Cerebellar cortex (tissue), 1 donor: ENCODE results near the gene NPFFR1.
"Not testable (repeated sequence)": the region's sequence is repeated elsewhere in the genome, so short reads cannot be mapped to it uniquely, and the experiment has no call there.

Experiments
- DNase-seq: peaks from one replicate; pipeline ENCODE4 v3.0.0-alpha.2; 2015; ENCODE audit warnings: low spot score

NPFFR1 gene

GRCh38 chr10:70255329-70256299 is 28.2 kb downstream of the NPFFR1 start:
- no peak for DNase-seq

GRCh38 chr10:70254778-70255328 is 29.0 kb downstream of the NPFFR1 start:
- DNase-seq: no peak

GRCh38 chr10:70253878-70254765 is 29.7 kb downstream of the NPFFR1 start:
- no peak for DNase-seq

DNA sequence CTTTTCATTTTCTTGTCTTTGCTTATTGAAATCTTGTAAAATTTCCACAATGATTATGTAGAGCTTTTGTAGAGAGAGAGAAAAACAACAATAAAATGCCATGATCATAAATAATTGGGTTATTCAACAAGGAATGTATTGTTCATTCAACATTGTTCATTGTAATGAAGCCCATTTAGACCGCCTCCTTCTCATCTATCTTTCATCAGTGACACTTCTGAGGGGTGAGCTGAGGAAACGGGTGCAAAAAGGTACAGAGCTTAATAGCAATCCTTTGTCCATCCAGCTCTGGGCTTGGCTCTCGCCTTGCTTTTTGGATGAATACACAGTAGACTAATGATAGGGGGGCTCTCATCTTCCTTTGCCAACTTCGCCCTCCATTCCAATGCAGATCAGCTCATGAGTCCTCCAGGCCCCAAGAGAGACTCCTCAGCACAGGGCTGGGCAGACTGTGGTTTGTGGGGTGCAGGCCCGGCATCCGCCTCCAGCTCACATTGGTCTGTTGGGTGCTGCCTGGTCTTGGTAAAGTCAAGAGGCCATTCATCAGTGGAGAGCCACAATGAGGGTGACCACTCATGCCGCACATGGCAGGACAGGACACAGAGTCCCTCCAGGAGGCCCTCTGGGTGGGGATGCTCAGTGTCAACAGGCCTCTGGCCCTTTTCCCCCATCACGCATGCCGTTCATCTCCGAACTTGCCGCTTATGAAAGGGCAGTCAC is 32.7 kb downstream of the NPFFR1 start:
- DNase-seq: no peak

- no peak for DNase-seq
Observed at GRCh38 chr10:70247360-70247759, 36.4 kb downstream of the NPFFR1 start.

DNA sequence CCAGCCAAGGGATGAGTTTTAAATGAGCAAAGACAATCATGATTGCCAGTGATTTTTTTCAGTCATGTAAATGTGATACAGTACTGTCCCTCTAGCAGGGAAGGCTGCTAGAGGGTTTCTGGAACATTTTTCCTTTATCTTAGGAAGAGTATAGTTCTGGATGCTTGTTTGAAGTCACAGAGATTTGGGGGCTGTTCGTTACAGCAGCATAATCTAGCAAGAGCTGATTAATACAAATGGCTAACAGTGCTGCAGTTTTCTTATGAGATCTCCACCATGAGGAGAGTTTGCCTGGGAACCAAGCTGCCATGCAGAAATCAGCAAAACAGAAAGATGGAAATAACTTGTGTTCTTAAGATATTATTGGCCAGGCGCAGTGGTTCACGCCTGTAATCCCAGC is 42.7 kb downstream of the NPFFR1 start:
- DNase-seq: no peak

DNA sequence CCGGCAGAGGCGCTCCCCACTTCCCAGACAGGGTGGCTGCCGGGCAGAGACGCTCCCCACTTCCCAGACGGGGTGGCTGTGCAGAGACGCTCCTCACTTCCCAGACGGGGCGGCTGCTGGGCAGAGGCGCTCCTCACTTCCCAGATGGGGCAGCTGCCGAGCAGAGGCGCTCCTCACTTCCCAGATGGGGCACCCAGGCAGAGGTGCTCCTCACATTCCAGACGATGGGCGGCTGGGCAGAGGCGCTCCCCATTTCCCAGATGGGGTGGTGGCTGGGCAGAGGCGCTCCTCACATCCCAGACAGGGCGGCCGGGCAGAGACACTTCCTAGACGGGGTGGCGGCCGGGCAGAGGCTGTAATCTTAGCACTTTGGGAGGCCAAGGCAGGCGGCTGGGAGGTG is 43.8 kb downstream of the NPFFR1 start:
- DNase-seq: not testable (repeated sequence)

DNA sequence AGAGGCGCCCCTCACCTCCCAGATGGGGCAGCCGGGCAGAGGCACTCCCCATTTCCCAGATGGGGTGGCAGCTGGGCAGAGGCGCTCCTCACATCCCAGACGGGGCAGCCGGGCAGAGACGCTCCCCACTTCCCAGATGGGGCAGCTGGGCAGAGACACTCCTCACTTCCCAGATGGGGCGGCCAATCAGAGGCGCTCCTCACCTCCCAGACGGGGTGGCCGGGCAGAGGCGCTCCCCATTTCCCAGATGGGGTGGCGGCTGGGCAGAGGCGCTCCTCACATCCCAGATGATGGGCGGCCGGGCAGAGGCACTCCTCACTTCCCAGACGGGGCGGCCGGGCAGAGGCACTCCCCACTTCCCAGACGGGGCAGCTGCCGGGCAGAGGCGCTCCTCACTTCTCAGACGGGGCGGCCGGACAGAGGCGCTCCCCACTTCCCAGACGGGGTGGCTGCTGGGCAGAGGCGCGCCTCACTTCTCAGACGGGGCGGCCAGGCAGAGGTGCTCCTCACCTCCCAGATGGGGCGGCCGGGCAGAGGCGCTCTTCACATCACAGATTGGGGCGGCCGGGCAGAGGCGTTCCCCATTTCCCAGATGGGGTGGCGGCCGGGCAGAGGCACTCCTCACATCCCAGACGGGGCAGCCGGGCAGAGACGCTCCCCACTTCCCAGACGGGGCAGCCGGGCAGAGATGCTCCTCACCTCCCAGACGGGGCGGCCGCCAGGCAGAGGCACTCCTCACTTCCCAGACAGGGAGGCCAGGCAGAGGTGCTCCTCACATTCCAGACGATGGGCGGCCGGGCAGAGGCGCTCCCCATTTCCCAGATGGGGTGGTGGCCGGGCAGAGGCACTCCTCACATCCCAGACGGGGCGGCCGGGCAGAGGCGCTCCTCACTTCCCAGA is 44.5 kb downstream of the NPFFR1 start:
- not testable (repeated sequence) for DNase-seq

GRCh38 chr10:70237958-70238536 is 45.8 kb downstream of the NPFFR1 start:
- not testable (repeated sequence) for DNase-seq

GRCh38 chr10:70234668-70235447 is 48.9 kb downstream of the NPFFR1 start:
- DNase-seq: no peak

- DNase-seq: no peak
Observed at GRCh38 chr10:70233939-70234300, 49.9 kb downstream of the NPFFR1 start.

DNA sequence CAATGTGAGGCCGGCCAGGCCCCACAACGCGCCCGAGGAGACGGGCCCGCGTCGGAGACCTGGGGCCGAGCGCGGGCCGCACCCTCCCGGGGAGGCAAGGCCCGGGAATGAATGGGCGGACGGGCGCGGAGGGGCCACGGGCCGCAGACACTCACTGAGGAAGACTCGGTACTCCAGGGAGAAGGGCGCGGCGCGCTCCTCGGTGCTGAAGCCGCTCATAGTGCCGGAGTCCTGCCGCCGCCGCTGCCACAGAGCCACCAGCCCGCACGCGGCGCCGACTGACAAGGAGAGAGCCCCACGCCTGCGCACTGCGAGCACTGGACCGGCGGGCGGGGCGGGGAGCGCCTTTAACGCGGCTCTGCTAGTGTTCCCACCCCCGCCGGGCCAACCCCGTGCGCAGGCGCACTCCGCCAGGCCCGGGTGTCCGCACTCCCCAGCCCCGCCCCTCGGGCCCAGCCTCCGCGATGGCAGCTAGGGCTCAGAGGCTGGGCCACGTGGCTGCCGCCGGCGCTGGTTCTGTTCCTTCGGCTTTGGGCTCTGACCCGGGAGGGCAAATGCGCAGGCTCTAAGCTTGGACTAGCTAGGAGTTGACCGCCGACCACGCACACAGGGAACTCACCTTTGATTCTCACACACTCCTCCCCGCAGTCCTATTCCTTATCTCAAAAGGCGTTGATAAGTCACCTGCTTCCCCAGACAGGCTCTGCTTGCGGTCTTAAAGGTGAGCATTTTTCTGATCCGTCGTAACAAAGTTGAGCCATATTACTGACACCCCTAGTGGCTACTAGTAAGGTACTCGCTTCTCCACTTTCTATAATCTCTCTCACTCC is 50.5 kb downstream of the NPFFR1 start, which contains the start of gene PPA1:
PPA1 (minus strand) TSS at position 321 of the 830 bp plus-strand sequence; CDS start at position 219, 102 bp downstream.
- DNase-seq: peak; percentile 96

DNA sequence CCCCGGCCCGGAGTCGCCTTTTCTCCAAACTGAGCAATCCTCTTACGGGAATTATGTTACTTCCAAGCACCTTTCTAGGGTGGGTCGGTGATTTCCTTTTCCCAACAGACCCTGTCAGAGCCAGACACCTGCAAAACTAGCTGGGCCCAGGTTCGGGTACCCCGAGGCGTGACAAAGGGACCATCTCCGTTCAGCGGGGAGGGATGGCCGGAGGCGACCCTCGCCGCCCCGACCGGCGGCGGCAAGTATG is 51.0 kb downstream of the NPFFR1 start:
- no peak for DNase-seq

- DNase-seq: peak; percentile 67
Observed at GRCh38 chr10:70232155-70232858, 51.5 kb downstream of the NPFFR1 start.

DNA sequence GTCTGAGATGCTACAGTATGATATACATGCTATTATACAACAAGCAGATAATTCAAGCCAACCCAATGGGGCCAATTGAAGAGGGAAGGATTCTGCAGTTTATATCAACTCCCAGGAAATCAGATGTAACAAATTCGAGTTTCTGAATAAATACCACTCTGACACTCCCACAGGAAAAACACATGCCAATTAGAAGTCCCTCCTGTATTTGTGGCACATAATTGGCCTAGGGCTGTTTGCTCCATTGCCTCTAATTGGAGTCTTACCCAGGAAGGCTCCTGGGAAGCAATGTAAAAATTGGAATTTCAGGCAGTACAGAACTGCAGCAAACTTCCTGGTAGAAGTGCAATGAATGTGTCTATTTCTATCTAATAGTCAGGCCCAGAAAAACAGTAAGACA is 55.3 kb downstream of the NPFFR1 start:
- DNase-seq: no peak

DNA sequence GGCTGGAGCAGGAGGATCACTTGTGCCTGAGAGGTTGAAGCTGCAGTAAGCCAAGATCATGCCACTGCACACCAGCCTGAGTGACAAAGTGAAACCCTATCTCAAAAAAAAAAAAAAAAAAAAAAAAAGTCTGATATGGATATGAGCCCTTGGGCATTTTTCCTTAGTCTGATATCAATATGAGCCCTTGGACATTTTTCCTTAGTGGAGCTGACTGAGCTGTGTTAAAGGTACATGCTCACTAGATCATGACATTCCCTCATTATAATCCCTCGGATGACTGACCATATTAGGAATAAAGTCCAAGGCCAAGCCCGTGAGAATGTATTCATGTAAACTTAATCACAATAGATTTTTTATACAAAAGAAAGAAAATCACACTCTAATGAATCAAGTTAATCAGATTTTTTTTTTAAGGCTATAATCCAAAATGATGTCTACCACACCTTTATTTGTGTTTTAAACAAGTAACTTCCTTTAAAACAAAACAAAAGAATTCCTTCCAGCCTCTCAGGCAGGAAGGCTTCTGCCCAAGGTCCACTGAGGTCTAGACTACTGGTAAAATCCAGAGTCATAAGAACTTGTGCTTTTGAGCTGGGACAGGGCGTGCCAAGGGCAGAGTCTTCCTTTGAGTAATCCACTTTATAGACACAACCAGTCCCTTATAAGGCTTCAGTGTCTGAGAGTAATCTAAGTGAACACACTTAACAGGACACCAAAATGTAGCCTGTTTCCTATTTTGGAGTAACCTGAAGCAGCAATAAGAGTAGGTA is 56.1 kb downstream of the NPFFR1 start:
- DNase-seq: peak; percentile 47

- no peak for DNase-seq
Observed at GRCh38 chr10:70223728-70224127, 60.1 kb downstream of the NPFFR1 start.
